COR-L47 (cell line): Measurements from ENCODE around the gene RALB.
A peak's percentile ranks its signal among the peaks of the same experiment; 100 is the strongest.

ENCODE experiments used
- DNase-seq: peaks from one replicate; lab custom pipeline; 2025; lab: John Stamatoyannopoulos, UW

Gene RALB

DNA sequence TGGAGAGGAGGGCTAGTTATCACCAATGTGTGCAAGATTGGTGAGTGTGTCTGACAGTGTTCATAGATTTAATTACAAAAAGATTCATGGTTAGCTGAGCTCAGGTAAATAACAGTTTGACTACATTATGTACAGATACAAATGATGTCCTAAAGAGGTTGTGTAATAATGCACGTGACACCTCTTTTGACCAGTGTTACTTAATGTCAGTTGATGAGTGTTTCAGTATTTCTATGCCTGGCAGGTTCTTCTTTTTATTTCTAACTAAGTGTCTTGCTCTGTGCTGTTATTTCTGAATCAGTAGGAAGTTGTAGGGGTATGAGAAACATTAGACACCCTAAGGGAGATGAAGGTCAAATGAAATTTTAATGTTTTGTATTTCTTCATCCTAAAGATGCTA, 85.4 kb downstream of the RALB start:
- no peak for DNase-seq

DNA sequence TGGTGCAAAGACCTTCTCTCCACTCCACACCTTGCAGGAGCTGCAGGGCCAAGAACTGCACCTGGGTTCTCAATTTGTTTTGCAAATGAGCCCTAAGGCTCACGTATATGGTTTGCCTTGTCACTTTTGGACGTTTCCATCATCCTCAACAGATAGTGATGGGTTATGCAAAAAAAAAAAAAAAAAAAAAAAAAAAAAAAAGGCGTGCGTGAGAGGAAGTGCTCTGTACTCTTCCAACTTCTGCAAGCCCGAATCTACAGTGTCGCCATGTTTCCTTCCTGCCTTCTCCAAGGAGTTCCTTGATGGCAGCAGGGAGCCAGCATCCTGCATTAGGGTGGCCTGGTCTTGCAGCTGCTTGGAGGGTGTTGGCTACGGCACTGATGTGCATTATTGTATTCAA, 89.3 kb downstream of the RALB start:
- DNase-seq, result no peak

DNA sequence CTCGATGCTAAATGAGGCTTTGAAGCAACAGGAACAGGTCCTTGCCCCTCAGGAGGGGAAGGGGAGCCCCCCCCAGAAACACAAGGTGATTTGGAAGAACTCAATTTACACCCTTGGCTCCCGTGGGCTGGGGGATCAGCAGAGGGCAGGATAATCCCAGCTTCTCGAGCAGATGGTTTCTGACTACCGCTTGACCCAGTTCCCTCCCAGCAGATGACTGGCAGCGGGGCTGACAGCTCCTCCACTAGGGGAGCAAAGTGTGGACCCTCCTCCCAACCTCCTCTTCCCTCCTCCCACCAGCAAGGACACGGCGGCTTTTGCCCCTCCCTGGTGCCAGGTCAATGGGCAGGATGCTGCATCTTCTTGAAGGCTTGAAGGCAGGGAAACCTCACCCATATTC, 89.8 kb downstream of the RALB start:
- no peak for DNase-seq

DNA sequence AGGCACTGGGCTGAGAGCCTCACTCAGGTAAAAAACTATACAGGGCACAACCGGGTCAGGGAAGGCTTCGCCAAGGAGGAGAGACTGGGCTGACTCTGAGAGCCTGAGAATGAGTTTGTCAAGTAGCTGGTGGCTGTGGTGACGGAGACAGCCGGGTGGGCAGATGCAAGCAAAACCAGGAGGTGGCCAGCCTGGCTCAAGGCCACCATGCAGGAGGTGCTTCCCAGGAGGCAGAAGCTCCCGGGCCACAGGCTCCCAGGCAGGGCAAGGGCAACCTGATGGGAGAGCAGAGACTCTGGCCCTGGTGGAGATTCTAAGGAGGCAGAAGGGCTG, 90.4 kb downstream of the RALB start:
- no peak for DNase-seq

DNA sequence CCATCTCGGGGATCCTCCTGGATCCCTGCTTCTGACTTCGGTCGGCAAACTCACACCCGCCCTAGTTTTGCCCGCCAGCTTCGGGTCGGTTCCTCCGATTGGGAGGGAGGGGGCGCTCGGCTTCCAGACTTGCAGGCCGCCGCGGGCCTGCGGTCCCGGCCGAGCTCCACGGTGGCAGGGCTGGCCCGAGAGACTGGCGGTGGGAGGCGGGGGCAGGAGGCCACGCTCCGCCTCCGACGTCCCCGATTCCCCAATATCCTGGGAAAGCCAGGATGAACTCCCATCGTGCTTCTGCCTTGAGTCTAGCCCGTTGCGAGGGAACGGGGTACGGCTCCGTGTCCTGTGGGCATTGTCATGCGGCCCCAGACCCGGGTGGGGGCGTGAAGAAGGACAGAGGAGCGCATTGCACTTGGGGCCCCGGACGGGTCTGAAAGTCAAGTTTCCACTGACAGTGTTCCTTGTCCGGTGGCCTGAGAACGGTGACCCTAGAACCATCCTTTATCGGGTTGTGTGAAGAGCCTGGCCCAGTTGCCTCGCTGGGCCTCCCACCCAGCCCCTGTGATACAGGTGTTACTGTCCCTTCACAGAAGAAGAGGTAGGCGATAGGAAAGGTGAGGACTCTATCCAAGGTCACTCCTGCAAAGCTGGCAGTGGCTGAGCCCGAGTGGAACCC, 90.9 kb downstream of the RALB start:
- peak; percentile 62 for DNase-seq
